Renal pelvis (tissue), 4 donors: ENCODE measurements around the gene EVC. TPM values are rescaled to one million over a fixed set of nuclear protein-coding genes. Genes with fewer than 3 reads are reported as not detected.
A peak's percentile ranks its signal among the peaks of the same experiment; 100 is the strongest.
"Not testable (repeated sequence)": the region's sequence is repeated elsewhere in the genome, so short reads cannot be mapped to it uniquely, and the experiment has no call there.

ENCODE experiments used
- DNase-seq: peaks from one replicate; pipeline ENCODE4 v3.0.0-alpha.2; 2013
- polyA plus RNA-seq, 3 donors: library from polyadenylated mRNA; unstranded; fragments of 120-200 nt; gene quantifications; one replicate each; pipeline ENCODE4 v1.2.1, GENCODE V29; 2013; ENCODE audit not compliant: insufficient read length in 3 of 3

Gene EVC
- polyA plus RNA-seq, 3 donors, result 36.2 to 61.0 (median 56.3) TPM

- no peak for DNase-seq
Measured at GRCh38 chr4:5724377-5724776, 13.4 kb downstream of the EVC start.

- not testable (repeated sequence) for DNase-seq
Measured at GRCh38 chr4:5728412-5728811, 17.4 kb downstream of the EVC start.

GRCh38 chr4:5730436-5730835 is 19.4 kb downstream of the EVC start:
- DNase-seq, result no peak

- no peak for DNase-seq
Measured at GRCh38 chr4:5730993-5731990, 20.3 kb downstream of the EVC start.

GRCh38 chr4:5732158-5732557 is 21.2 kb downstream of the EVC start:
- no peak for DNase-seq

- no peak for DNase-seq
Measured at GRCh38 chr4:5734853-5735252, 23.9 kb downstream of the EVC start.

- no peak for DNase-seq
Measured at GRCh38 chr4:5735463-5735862, 24.5 kb downstream of the EVC start.

GRCh38 chr4:5738061-5738460 is 27.1 kb downstream of the EVC start:
- no peak for DNase-seq

- no peak for DNase-seq
Measured at GRCh38 chr4:5742388-5742787, 31.4 kb downstream of the EVC start.

- no peak for DNase-seq
Measured at GRCh38 chr4:5742968-5743367, 32.0 kb downstream of the EVC start.

GRCh38 chr4:5746250-5746649 is 35.2 kb downstream of the EVC start:
- DNase-seq, result no peak

GRCh38 chr4:5746829-5747737 is 36.1 kb downstream of the EVC start:
- no peak for DNase-seq

- DNase-seq, result peak; percentile 42
Measured at GRCh38 chr4:5747738-5748375, 36.9 kb downstream of the EVC start.

- no peak for DNase-seq
Measured at GRCh38 chr4:5749568-5749967, 38.6 kb downstream of the EVC start.

- no peak for DNase-seq
Measured at GRCh38 chr4:5750052-5750945, 39.3 kb downstream of the EVC start.

- no peak for DNase-seq
Measured at GRCh38 chr4:5750946-5751665, 40.1 kb downstream of the EVC start.

- DNase-seq, result no peak
Measured at GRCh38 chr4:5751666-5752375, 40.8 kb downstream of the EVC start.

- no peak for DNase-seq
Measured at GRCh38 chr4:5752376-5753184, 41.6 kb downstream of the EVC start.

- no peak for DNase-seq
Measured at GRCh38 chr4:5753366-5753765, 42.4 kb downstream of the EVC start.
